SK-N-SH treated with all-trans-retinoic acid at 6 μM for 48 hours (cell line): ENCODE results near the gene BIRC5.

Experiments used
- ATAC-seq: fragments of 200-7000 bp; cut with Tn5 transposase; 3 replicates; pipeline ENCODE4 v1.9.1; 2020; ENCODE audit warnings: mild to moderate bottlenecking, moderate library complexity
- BACH2 ChIP-seq: fragments of 250-450 bp; sonication (Bioruptor Pico); IDR thresholded peaks from 2 replicates; pipeline ENCODE4 v1.9.0; 2021; ENCODE audit warnings: mild to moderate bottlenecking, borderline replicate concordance
- CREB5 ChIP-seq: fragments of 250-450 bp; sonication (Bioruptor Pico); IDR thresholded peaks from 2 replicates; pipeline ENCODE4 v1.5.1; 2020; ENCODE audit warnings: low read depth, mild to moderate bottlenecking, moderate library complexity
- CSDC2 ChIP-seq: fragments of 250-450 bp; sonication (Bioruptor Pico); IDR thresholded peaks from 2 replicates; pipeline ENCODE4 v1.5.0; 2020; ENCODE audit warnings: mild to moderate bottlenecking, moderate library complexity
- CSRNP3 ChIP-seq: fragments of 250-450 bp; sonication (Bioruptor Pico); IDR thresholded peaks from 2 replicates; pipeline ENCODE4 v1.5.1; 2021; ENCODE audit warnings: mild to moderate bottlenecking, moderate library complexity
- ESRRG ChIP-seq: fragments of 250-450 bp; sonication (Bioruptor Pico); IDR thresholded peaks from 2 replicates; pipeline ENCODE4 v1.6.1; 2021; ENCODE audit warnings: mild to moderate bottlenecking
- GLIS3 ChIP-seq: fragments of 250-450 bp; sonication (Bioruptor Pico); IDR thresholded peaks from 2 replicates; pipeline ENCODE4 v1.5.0; 2020; ENCODE audit warnings: mild to moderate bottlenecking, moderate library complexity
- ISL1 ChIP-seq: fragments of 250-450 bp; sonication (Bioruptor Pico); IDR thresholded peaks from 2 replicates; pipeline ENCODE4 v2.1.2; 2022; ENCODE audit warnings: mild to moderate bottlenecking, moderate library complexity
- OSR1 ChIP-seq: fragments of 250-450 bp; sonication (Bioruptor Pico); IDR thresholded peaks from 2 replicates; pipeline ENCODE4 v1.8.0; 2022; ENCODE audit warnings: moderate library complexity, mild to moderate bottlenecking, inconsistent platforms
- PATZ1 ChIP-seq: fragments of 250-450 bp; sonication (Bioruptor Pico); IDR thresholded peaks from 2 replicates; pipeline ENCODE4 v1.8.0; 2020; ENCODE audit warnings: mild to moderate bottlenecking, moderate library complexity, borderline replicate concordance
- POU6F1 ChIP-seq: fragments of 250-450 bp; sonication (Bioruptor Pico); IDR thresholded peaks from 2 replicates; pipeline ENCODE4 v1.8.0; 2021; ENCODE audit warnings: low read depth, mild to moderate bottlenecking, moderate library complexity, borderline replicate concordance
- RARB ChIP-seq: fragments of 250-450 bp; sonication (Bioruptor Pico); IDR thresholded peaks from 2 replicates; pipeline ENCODE4 v1.8.0; 2021; ENCODE audit warnings: mild to moderate bottlenecking, moderate library complexity
- SNAI2 ChIP-seq: fragments of 250-450 bp; sonication (Bioruptor Pico); IDR thresholded peaks from 2 replicates; pipeline ENCODE4 v1.5.0; 2020; ENCODE audit warnings: mild to moderate bottlenecking, moderate library complexity
- TCF4 ChIP-seq: fragments of 250-450 bp; sonication (Bioruptor Pico); IDR thresholded peaks from 2 replicates; pipeline ENCODE4 v1.8.0; 2021; ENCODE audit warnings: mild to moderate bottlenecking, moderate library complexity, borderline replicate concordance
- ZC3H10 ChIP-seq: fragments of 250-450 bp; sonication (Bioruptor Pico); IDR thresholded peaks from 2 replicates; pipeline ENCODE4 v1.5.1; 2021; ENCODE audit warnings: mild to moderate bottlenecking, moderate library complexity
- ZFP30 ChIP-seq: fragments of 450-650 bp; formaldehyde crosslinking; IDR thresholded peaks from 2 replicates; pipeline ENCODE4 v1.5.0; 2022; ENCODE audit warnings: mild to moderate bottlenecking, moderate library complexity
- ZNF565 ChIP-seq: fragments of 450-650 bp; formaldehyde crosslinking; conservative IDR thresholded peaks from 2 replicates; pipeline ENCODE4 v1.5.0; 2020; ENCODE audit warnings: low read depth, mild to moderate bottlenecking, moderate library complexity
- ZNF70 ChIP-seq: fragments of 450-650 bp; formaldehyde crosslinking; IDR thresholded peaks from 2 replicates; pipeline ENCODE4 v1.5.0; 2020; ENCODE audit warnings: mild to moderate bottlenecking, moderate library complexity
- ZNF8 ChIP-seq: fragments of 450-650 bp; formaldehyde crosslinking; IDR thresholded peaks from 2 replicates; pipeline ENCODE4 v1.5.0; 2020; ENCODE audit warnings: mild to moderate bottlenecking, moderate library complexity

The BIRC5 gene

GRCh38 chr17:78272914-78273258 lies 58.8 kb downstream of the BIRC5 start (continued):
- TF ChIP-seq PATZ1 (CRISPR knock-in tag): no peak
- TF ChIP-seq ZNF565: no peak
- TF ChIP-seq CSDC2 (CRISPR knock-in tag): no peak
- no peak for TF ChIP-seq ZFP30 (CRISPR knock-in tag)
- no peak for TF ChIP-seq TCF4 (CRISPR knock-in tag)
- TF ChIP-seq CREB5: no peak
- no peak for TF ChIP-seq SNAI2 (CRISPR knock-in tag)
- TF ChIP-seq ZC3H10 (CRISPR knock-in tag): no peak

GRCh38 chr17:78273813-78274212 lies 59.8 kb downstream of the BIRC5 start:
- no peak for ATAC-seq
- no peak for TF ChIP-seq GLIS3 (CRISPR knock-in tag)
- TF ChIP-seq CSDC2 (CRISPR knock-in tag): no peak
- no peak for TF ChIP-seq PATZ1 (CRISPR knock-in tag)
- no peak for TF ChIP-seq BACH2
- no peak for TF ChIP-seq CSRNP3 (CRISPR knock-in tag)
- TF ChIP-seq SNAI2 (CRISPR knock-in tag): no peak
- TF ChIP-seq ESRRG (CRISPR knock-in tag): no peak
- TF ChIP-seq ZFP30 (CRISPR knock-in tag): no peak
- TF ChIP-seq POU6F1 (CRISPR knock-in tag): no peak
- no peak for TF ChIP-seq ZNF70 (CRISPR knock-in tag)
- no peak for TF ChIP-seq ZNF8
- no peak for TF ChIP-seq ISL1
- TF ChIP-seq RARB (CRISPR knock-in tag): no peak
- TF ChIP-seq ZC3H10 (CRISPR knock-in tag): no peak
- no peak for TF ChIP-seq CREB5
- no peak for TF ChIP-seq OSR1 (CRISPR knock-in tag)
